ENCODE results near the gene UQCRH.

DNA sequence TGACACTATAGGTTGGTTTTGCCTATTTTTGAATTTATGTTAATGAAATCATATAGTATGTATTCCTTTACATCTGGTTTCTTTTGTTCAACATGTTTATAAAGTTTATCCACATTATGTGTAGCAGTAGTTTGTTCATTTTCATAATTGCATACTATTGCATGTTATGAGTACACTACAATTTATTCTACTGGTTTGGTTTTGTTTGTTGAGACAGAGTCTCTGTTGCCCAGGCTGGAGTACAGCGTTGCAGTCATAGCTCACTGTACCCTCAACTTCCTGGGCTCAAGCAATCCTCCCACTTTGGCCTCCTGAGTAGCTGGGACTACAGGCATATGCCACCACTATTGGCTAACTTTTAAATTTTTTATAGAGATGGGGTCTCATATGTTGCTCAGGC is 34.9 kb upstream of the UQCRH start:
- TF ChIP-seq CTCF (IDR thresholded peaks at IDR 0.05 in 8 of 11, conservative IDR thresholded peaks at IDR 0.05 in 3 of 11) (no peak), POLR2A (IDR thresholded peaks at IDR 0.05) (no peak), POLR2AphosphoS5 (IDR thresholded peaks at IDR 0.05) (no peak)
